GM23248 (cell line): Measurements from ENCODE around the gene CORO2B.

ENCODE experiments used
- EZH2 ChIP-seq: fragments of 200-600 bp; sonication (generic); IDR thresholded peaks from 2 replicates; pipeline ENCODE4 v1.6.1; 2018; ENCODE audit warnings: antibody characterized with exemption, mild to moderate bottlenecking; ENCODE audit not compliant: insufficient read depth, poor library complexity, severe bottlenecking
- EZH2phosphoT487 ChIP-seq: fragments of 200-600 bp; sonication (generic); IDR thresholded peaks from 2 replicates; pipeline ENCODE4 v1.6.1; 2018; ENCODE audit warnings: antibody characterized with exemption, moderate library complexity, mild to moderate bottlenecking, low read depth; ENCODE audit not compliant: insufficient read depth

- TF ChIP-seq EZH2, result no peak
- no peak for TF ChIP-seq EZH2phosphoT487
Measured at GRCh38 chr15:68557469-68558317, 21.1 kb upstream of the CORO2B start.
